CD1c-positive myeloid dendritic cell (primary cell): ENCODE data around the gene NBPF3.
A peak's percentile ranks its signal among the peaks of the same experiment; 100 is the strongest.
"Not testable (repeated sequence)": the region's sequence is repeated elsewhere in the genome, so short reads cannot be mapped to it uniquely, and the experiment has no call there.

Experiments used
- DNase-seq: peaks from one replicate; pipeline ENCODE4 v3.0.0-alpha.2; 2016; ENCODE audit errors: extremely low spot score

Gene NBPF3

GRCh38 chr1:21438646-21439312 lies 1.2 kb upstream of the NBPF3 start:
- not testable (repeated sequence) for DNase-seq

GRCh38 chr1:21439345-21439720 lies 604 bp upstream of the NBPF3 start:
- DNase-seq: no peak

DNA sequence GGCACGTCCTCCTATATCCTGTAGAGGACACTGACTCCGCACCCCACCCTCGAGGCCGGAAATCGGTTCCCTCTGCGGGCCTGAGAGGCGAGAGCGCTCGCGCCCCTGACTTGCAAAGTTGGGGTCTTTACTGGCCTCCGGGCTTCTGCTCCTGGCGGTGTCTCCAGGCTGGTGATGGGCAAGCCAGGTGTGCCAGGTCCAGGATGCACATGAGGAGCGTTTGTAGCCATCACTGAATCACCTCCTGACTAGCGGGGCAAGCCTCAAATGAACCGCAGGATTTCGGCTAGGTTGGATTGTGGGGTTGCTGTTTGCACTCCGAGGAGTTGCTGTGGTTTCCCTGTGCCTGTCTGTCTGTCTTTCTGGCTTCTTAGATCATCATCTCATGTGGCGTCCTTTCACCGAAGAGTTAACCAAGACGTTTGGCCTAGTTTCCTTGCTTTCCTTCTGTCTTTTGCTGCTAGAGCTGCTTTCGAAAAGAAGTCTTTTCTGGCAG lies 741 bp downstream of the NBPF3 start:
- not testable (repeated sequence) for DNase-seq

GRCh38 chr1:21446647-21447046 lies 6.7 kb downstream of the NBPF3 start:
- DNase-seq: not testable (repeated sequence)

- no peak for DNase-seq
Observed at GRCh38 chr1:21447311-21447710, 7.4 kb downstream of the NBPF3 start.

- DNase-seq: no peak
Observed at GRCh38 chr1:21449906-21450305, 10.0 kb downstream of the NBPF3 start.

- no peak for DNase-seq
Observed at GRCh38 chr1:21451212-21451611, 11.3 kb downstream of the NBPF3 start.

DNA sequence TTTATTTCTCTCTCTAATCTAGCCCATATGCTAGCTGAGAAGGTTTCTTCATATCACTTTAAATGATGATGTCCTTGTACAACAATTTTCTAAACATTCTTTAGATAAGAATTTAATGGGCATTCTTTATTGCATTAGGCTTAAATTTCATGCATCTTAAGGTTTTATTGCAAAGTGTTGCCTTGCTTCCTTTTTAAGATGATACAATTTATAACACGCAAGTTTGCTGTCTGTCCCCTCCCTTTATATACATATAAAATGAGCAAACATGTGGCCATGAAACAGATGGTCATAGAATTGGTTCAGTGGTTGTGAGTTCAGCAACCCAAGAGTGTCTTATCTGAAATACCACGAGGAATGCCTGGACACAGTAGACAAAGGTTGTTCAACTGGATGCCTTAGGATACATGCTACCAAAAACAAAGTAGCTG lies 12.1 kb downstream of the NBPF3 start:
- DNase-seq: no peak

- DNase-seq: peak; percentile 36
Observed at GRCh38 chr1:21453964-21454614, 14.2 kb downstream of the NBPF3 start.

GRCh38 chr1:21454904-21455303 lies 15.0 kb downstream of the NBPF3 start:
- DNase-seq: not testable (repeated sequence)

GRCh38 chr1:21457654-21458053 lies 17.7 kb downstream of the NBPF3 start:
- no peak for DNase-seq

DNA sequence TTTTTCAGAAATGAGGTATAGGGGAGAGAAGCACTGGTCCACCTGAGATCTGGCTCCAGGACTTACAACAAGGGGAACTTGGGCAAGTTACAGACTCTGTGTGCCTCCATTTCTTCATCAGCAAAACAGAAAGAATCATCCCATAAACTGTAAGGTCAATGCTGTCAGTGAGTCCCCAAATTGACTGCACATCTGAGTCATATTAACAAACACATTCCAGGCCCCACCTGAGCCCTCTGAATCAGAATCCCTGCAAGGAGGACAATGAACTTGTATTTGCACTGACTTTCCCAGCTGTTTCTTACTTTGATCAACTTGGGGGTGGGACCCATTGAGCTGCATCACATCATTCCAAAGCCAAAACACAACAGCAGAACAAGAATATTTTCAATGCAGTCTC lies 25.2 kb downstream of the NBPF3 start:
- DNase-seq: not testable (repeated sequence)

GRCh38 chr1:21467946-21468345 lies 28.0 kb downstream of the NBPF3 start:
- DNase-seq: not testable (repeated sequence)

DNA sequence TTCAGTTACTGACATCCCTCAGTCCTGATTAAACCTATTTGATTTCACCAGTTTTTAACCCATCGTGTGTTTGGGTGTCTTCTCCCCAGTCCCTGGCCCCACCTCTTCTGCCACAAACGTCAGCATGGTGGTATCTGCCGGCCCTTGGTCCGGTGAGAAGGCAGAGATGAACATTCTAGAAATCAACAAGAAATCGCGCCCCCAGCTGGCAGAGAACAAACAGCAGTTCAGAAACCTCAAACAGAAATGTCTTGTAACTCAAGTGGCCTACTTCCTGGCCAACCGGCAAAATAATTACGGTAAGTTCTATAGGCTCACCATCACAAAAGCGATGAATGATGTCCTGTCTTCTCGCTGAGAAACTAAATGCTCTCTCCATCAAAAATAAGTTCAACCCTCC lies 28.7 kb downstream of the NBPF3 start:
- DNase-seq: peak; percentile 15

DNA sequence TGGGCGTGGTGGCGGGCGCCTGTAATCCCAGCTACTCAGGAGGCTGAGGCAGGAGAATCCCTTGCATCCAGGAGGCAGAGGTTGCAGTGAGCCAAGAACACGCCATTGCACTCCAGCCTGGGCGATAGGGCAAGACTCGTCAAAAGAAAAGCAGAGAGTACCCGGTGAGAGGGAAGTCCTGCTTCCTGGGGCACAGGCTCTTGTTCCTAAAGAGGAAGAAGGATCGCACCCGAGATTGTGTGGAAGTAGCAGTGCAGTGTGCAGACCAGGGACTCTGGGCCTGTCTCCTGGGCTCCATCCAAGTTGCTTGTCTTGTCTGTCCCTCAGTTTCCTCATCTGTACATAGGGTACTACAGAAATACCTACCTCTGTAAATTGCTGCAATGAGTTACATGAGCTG lies 29.6 kb downstream of the NBPF3 start:
- peak; percentile 44 for DNase-seq

GRCh38 chr1:21472861-21473260 lies 32.9 kb downstream of the NBPF3 start:
- no peak for DNase-seq

GRCh38 chr1:21478356-21478755 lies 38.4 kb downstream of the NBPF3 start:
- no peak for DNase-seq

DNA sequence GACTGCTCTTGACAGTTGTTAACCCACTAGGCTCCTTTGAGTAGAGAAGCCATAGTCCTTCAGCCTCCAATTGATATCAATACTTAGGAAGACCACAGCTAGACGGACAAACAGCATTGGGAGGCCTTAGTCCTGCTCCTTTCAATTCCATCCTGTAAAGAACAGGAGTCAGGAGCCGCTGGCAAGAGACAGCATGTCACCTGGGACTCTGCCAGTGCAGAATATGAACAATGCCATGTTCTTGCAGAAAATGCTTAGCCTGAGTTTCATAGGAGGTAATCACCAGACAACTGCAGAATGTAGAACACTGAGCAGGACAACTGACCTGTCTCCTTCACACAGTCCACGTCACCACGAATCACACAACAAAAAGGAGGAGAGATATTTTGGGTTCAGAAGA lies 43.9 kb downstream of the NBPF3 start:
- DNase-seq: not testable (repeated sequence)

DNA sequence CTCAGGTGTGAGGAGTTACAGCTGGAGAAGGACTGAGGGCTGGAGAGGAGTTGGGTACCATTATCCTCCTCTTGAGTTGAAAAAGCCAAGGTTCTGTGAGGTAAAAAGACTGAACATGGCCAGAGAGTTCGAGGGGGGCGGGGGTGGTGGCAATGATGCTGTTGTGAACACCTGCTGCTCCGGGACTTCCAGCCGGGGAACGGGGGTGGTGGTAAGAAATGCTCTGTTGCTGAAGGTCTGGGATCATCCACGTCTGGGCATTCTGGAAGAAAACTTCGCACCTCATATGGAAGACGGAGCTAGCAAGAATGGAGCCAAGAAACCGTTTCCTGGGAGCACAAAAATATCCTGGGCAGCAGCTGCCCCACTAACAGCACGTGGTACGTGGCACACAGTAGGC lies 49.2 kb downstream of the NBPF3 start:
- no peak for DNase-seq

GRCh38 chr1:21490774-21491487 lies 51.0 kb downstream of the NBPF3 start:
- peak; percentile 52 for DNase-seq

DNA sequence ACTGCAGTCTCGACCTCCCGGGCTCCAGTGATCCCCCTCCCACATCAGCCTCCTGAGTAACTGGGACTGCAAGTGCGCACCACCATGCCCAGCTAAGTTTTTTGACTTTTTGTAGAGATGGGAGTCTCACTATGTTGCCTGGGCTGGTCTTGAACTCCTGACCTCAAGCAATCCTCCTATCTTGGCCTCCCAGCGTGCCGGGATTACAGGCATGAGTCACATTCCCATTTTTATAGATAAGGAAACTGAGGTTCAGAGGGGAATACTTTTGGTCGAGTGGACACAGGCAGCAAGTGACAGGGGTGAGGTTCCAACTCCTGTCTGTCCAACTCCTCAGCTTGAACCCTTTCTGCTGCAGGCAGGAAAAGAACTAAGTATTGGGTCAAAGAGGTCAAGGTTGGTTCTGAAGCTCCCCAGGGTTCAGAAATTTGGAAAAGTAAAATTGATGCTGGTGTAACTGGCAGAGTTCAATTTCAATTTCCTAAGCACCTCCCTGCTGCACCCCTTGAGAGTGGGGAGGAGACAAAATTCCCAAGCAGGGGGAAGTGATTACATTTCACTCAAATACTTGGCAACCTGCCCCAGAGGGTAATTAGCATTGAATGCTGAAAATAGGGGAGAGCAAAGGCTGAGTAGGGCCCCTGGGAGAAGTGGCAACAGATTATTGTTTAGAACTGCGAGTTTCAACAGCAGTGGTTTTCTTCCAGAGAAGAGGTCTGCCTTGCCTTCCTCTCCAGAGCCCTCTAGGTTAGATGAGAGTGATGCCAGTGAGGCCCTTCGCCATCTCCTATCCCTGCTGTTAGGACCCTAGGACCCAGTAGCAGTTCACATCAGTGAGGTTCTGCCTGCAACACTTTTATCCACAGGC lies 51.8 kb downstream of the NBPF3 start:
- DNase-seq: no peak

DNA sequence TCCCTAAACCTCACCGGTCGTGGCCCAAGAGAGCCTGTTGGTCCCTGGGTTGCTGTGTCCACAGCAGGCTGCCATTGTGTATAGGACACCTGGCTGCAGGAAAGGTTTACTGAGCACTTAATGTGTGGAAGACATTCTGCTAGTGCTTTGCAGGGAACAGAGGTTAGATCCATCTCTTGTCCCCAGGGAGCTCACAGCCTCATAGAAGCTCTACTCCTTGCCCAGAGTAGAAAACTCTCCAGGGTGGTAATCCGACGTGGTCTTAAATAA lies 52.4 kb downstream of the NBPF3 start:
- no peak for DNase-seq
